Mesenchymal stem cell (in vitro differentiated cells and primary cell): ENCODE data around the gene SIGLEC9.

Experiments
- DNase-seq: peaks from one replicate; pipeline ENCODE4 v3.0.0-alpha.2; 2013
- H2AFZ ChIP-seq: one replicate; pipeline ENCODE4 v1.6.1; 2013; ENCODE audit warnings: low read depth, mild to moderate bottlenecking, control low read depth, inconsistent platforms, low read length, moderate library complexity
- H2AK5ac ChIP-seq: 2 replicates; pipeline ENCODE4 v1.6.1; 2013; ENCODE audit warnings: low read length, moderate library complexity, mild to moderate bottlenecking, inconsistent platforms; ENCODE audit not compliant: severe bottlenecking
- H2BK120ac ChIP-seq: one replicate; pipeline ENCODE4 v1.6.1; 2013; ENCODE audit warnings: low read depth, mild to moderate bottlenecking, inconsistent platforms, low read length, moderate library complexity
- H2BK12ac ChIP-seq, 2 experiments: one replicate each; pipeline ENCODE4 v1.6.1; 2013; ENCODE audit warnings: inconsistent platforms in 2 of 2, low read length in 2 of 2, mild to moderate bottlenecking in 2 of 2, moderate library complexity in 2 of 2, control low read depth in 1 of 2
- H2BK15ac ChIP-seq: one replicate; pipeline ENCODE4 v1.6.1; 2013; ENCODE audit warnings: mild to moderate bottlenecking, low read depth, inconsistent platforms; ENCODE audit not compliant: poor library complexity, severe bottlenecking
- H2BK5ac ChIP-seq: 2 replicates; pipeline ENCODE4 v1.6.1; 2013; ENCODE audit warnings: low read depth, mild to moderate bottlenecking, low read length, control low read depth, inconsistent platforms; ENCODE audit not compliant: poor library complexity, severe bottlenecking
- H3K14ac ChIP-seq, 2 experiments: one replicate each; pipeline ENCODE4 v1.6.1; 2013; ENCODE audit warnings: inconsistent platforms in 2 of 2, low read length in 2 of 2, control low read depth in 1 of 2, mild to moderate bottlenecking in 1 of 2, moderate library complexity in 1 of 2
- H3K18ac ChIP-seq, 2 experiments: one replicate each; pipeline ENCODE4 v1.6.1; 2013; ENCODE audit warnings: inconsistent platforms in 2 of 2, low read length in 2 of 2, control low read depth in 1 of 2, low read depth in 1 of 2, mild to moderate bottlenecking in 1 of 2
- H3K23ac ChIP-seq, 2 experiments: one replicate each; pipeline ENCODE4 v1.6.1; 2013; ENCODE audit warnings: inconsistent platforms in 2 of 2, low read length in 2 of 2, mild to moderate bottlenecking in 2 of 2, moderate library complexity in 2 of 2, control low read depth in 1 of 2
- H3K27ac ChIP-seq: 2 replicates; pipeline ENCODE4 v1.5.1; 2013; ENCODE audit warnings: mild to moderate bottlenecking, moderate library complexity, low read length, control low read depth, inconsistent platforms; ENCODE audit not compliant: poor library complexity, severe bottlenecking
- H3K27me3 ChIP-seq, 2 experiments: 2 replicates each; pipeline versions ENCODE4 v1.6.1 to v1.7.0; 2013; ENCODE audit warnings: low read length in 2 of 2, mild to moderate bottlenecking in 2 of 2, moderate library complexity in 2 of 2, control low read depth in 1 of 2, inconsistent platforms in 1 of 2; ENCODE audit not compliant: control insufficient read depth in 1 of 2, insufficient read depth in 1 of 2
- H3K36me3 ChIP-seq, 2 experiments: 2 replicates each; pipeline versions ENCODE4 v1.6.1 to v1.7.0; 2013; ENCODE audit warnings: low read length in 2 of 2, control low read depth in 1 of 2, inconsistent platforms in 1 of 2, low read depth in 1 of 2, mild to moderate bottlenecking in 1 of 2; ENCODE audit not compliant: insufficient read depth in 2 of 2, control insufficient read depth in 1 of 2
- H3K4ac ChIP-seq, 2 experiments: one replicate each; pipeline ENCODE4 v1.6.1; 2013; ENCODE audit warnings: inconsistent platforms in 2 of 2, low read length in 2 of 2, mild to moderate bottlenecking in 2 of 2, moderate library complexity in 2 of 2, control low read depth in 1 of 2, low read depth in 1 of 2
- H3K4me1 ChIP-seq: 2 replicates; pipeline ENCODE4 v1.6.1; 2013; ENCODE audit warnings: low read depth, low read length, control low read depth; ENCODE audit not compliant: control insufficient read depth, insufficient read depth
- H3K4me2 ChIP-seq: 2 replicates; pipeline ENCODE4 v1.6.1; 2013; ENCODE audit warnings: low read length, mild to moderate bottlenecking, inconsistent platforms; ENCODE audit not compliant: poor library complexity, severe bottlenecking
- H3K4me3 ChIP-seq, 2 experiments: 2 replicates each; pipeline versions ENCODE4 v1.5.1 to v1.7.0; 2013; ENCODE audit warnings: low read length in 2 of 2, mild to moderate bottlenecking in 2 of 2, control low read depth in 1 of 2, low read depth in 1 of 2; ENCODE audit not compliant: insufficient read depth in 1 of 2
- H3K79me1 ChIP-seq: replicated peaks from 2 replicates; pipeline ENCODE4 v1.6.1; 2013; ENCODE audit warnings: mild to moderate bottlenecking, control low read depth, low read length, inconsistent platforms; ENCODE audit not compliant: poor library complexity, severe bottlenecking
- H3K9ac ChIP-seq: 2 replicates; pipeline ENCODE4 v1.7.0; 2013; ENCODE audit warnings: mild to moderate bottlenecking, low read length, moderate library complexity
- H3K9me3 ChIP-seq: 2 replicates; pipeline ENCODE4 v1.7.0; 2013; ENCODE audit warnings: mild to moderate bottlenecking, low read length; ENCODE audit not compliant: control insufficient read depth
- H4K8ac ChIP-seq: one replicate; pipeline ENCODE4 v1.6.1; 2013; ENCODE audit warnings: inconsistent platforms, mild to moderate bottlenecking, low read length, moderate library complexity
- H4K91ac ChIP-seq: one replicate; pipeline ENCODE4 v1.6.1; 2013; ENCODE audit warnings: mild to moderate bottlenecking, low read length, inconsistent platforms
- WGBS: methylation state at CpG from one replicate; pipeline ENCODE4 v1.1.7; 2013; ENCODE audit warnings: mixed read lengths; 5-methylcytosine and 5-hydroxymethylcytosine counted together

Gene SIGLEC9

DNA sequence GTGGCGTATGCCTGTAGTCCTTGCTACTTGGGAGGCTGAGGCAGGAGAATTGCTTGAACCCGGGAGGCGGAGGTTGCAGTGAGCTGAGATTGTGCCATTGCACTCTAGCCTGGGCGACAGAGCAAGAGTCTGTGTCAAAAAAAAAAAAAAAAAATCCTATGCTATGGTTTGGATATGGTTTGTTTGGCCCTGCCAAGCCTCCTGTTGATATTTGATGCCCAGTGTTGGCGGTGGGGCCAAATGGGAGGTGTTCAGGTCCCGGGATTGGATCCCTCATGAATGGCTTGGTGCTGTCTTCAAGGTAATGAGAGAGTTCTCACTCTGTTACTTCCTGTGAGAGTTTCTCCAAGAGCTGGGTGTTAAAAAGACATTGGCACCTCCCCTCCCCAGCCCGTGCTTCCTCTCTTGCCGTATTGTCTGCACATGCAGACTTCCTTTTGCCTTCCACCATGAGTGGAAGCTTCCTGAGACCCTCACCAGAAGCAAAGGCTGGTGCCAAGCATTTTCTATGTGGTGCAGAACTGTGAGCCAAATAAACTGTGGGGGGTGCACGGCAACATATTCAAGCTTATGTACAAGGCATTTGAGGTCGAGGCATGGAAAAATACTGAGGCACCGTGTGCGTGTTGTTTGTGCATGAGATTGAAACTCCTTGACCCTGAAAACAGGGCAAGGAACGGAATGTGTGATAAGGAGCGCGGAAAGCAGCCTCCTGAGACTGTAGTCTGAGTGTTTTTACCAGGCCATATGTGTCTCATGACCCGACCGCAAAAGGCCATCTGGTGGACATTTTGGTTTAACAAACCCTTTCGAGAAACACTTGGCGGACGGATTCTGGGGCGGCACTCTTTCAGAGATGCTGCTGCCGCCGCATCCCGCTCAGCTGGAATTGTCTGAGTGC, 7.3 kb downstream of the SIGLEC9 start:
- Histone ChIP-seq H3K4ac (peak overlapping the region in 1 of 2 experiments; percentile 53), H3K27ac (no peak overlapping the region), H3K23ac (no peak overlapping the region), H3K27me3 (peaks cover 0 to 12% of the 10 kb centered on the region in 2 experiments), H3K14ac (no peak overlapping the region), H4K91ac (no peak overlapping the region), H2AFZ (no peak overlapping the region), H2BK120ac (peak overlapping the region; percentile 52), H2AK5ac (no peak overlapping the region), H2BK12ac (peak overlapping the region in 1 of 2 experiments; percentile 48), H3K18ac (no peak overlapping the region), H4K8ac (no peak overlapping the region), H2BK5ac (no peak overlapping the region), H3K9me3 (peaks cover 7% of the 10 kb centered on the region), H3K79me1 (no peaks in the 10 kb centered on the region), H2BK15ac (no peak overlapping the region), H3K4me3 (peak overlapping the region in 1 of 2 experiments; percentile 17), H3K9ac (peak overlapping the region; percentile 36), H3K4me1 (no peaks in the 10 kb centered on the region), H3K4me2 (no peak overlapping the region), H3K36me3 (no peaks in the 10 kb centered on the region)
- peak; percentile 92 for DNase-seq
- 67% methylated on average over 21 of the region's 24 CpGs for WGBS

DNA sequence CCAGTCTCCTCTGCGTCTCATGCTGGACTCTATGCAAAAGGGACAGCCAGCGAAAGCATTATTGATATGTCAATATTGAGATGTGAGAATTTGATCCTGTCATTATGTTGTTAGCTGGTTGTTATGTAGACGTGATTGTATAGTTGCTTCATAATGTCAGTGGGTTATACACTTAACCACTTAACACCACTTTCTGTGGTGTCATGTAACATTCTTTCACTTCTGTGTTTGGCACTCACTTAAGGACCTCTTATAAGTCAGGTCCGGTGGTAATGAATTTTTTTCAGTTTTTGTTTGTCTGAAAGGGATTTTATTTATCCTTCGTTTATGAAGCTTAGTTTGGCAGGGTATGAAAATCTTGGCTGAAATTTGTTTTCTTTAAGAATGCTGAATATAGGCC, 10.3 kb downstream of the SIGLEC9 start:
- Histone ChIP-seq H3K4me2 (no peak overlapping the region), H2BK15ac (no peak overlapping the region), H3K4ac (no peak overlapping the region), H4K91ac (no peak overlapping the region), H2AFZ (no peak overlapping the region), H3K4me1 (no peaks in the 10 kb centered on the region), H3K14ac (no peak overlapping the region), H3K27me3 (peaks cover 0 to 30% of the 10 kb centered on the region in 2 experiments), H3K4me3 (no peak overlapping the region), H2BK5ac (no peak overlapping the region), H2AK5ac (no peak overlapping the region), H3K18ac (no peak overlapping the region), H3K79me1 (no peaks in the 10 kb centered on the region), H2BK120ac (no peak overlapping the region), H2BK12ac (no peak overlapping the region), H3K9me3 (peaks cover 7% of the 10 kb centered on the region), H3K36me3 (no peaks in the 10 kb centered on the region), H3K9ac (no peak overlapping the region), H3K27ac (no peak overlapping the region), H4K8ac (no peak overlapping the region), H3K23ac (no peak overlapping the region)
- no peak for DNase-seq
- 83% methylated on average over 3 of the region's 5 CpGs for WGBS

DNA sequence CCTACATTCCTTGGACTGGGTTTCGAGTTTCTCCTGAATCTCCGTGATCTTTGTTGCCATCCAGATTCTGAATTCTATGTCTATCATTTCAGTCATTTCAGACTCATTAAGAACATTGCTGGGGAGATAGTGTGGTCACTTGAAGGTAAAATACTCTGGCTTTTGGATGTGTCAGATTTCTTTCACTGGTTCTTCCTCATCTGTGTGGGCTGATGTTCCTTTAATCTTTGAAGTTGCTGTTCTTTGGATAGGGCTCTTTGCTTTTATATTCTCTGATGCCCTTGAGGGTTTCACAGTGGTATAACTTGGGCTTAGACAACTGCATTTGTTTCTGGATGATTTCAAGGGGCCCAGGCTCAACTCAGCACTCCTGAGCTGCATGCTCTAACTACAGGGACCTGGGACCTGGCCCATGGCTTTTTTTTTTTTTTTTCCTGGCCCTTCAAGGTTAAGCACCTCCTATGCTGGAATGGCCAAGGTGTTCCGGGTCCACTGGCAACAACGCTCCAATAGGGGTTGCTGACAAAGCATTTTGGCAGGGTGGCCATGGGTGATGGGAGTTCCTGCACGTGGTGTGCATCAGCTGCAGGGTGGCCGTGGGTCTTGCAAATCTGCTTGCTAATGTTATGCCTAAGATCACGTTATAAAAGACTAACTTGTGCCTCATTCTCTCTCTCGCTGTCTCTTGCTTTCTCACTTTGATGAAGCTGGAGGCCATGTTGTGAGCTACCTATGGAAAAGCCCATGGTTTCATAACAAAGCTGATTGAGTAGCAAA, 11.5 kb downstream of the SIGLEC9 start:
- Histone ChIP-seq H3K4me1 (no peaks in the 10 kb centered on the region), H2BK5ac (no peak overlapping the region), H3K36me3 (no peaks in the 10 kb centered on the region), H3K9ac (no peak overlapping the region), H3K27ac (no peak overlapping the region), H3K14ac (no peak overlapping the region), H4K8ac (no peak overlapping the region), H3K23ac (no peak overlapping the region), H2AK5ac (no peak overlapping the region), H3K18ac (no peak overlapping the region), H3K9me3 (peaks cover 7% of the 10 kb centered on the region), H3K4me3 (peak overlapping the region in 1 of 2 experiments; percentile 7), H4K91ac (no peak overlapping the region), H2BK15ac (no peak overlapping the region), H3K79me1 (no peaks in the 10 kb centered on the region), H3K4ac (no peak overlapping the region), H3K27me3 (peaks cover 0 to 29% of the 10 kb centered on the region in 2 experiments), H2AFZ (no peak overlapping the region), H2BK12ac (no peak overlapping the region), H3K4me2 (no peak overlapping the region), H2BK120ac (no peak overlapping the region)
- DNase-seq = no peak
- 90% methylated on average over 6 of the region's 8 CpGs for WGBS
